Spleen (tissue), 7 donors: Measurements from ENCODE around the gene RANBP1.

ENCODE experiments used
- CTCF ChIP-seq, 11 experiments: fragments of 200-600 bp in 7 of 11; fragments of 450-650 bp in 4 of 11; sonication (generic) in 4 of 11; IDR thresholded peaks in 8 of 11; conservative IDR thresholded peaks in 3 of 11; 1 replicate in 7 of 11; 2 replicates in 4 of 11; pipeline versions ENCODE4 v1.4.0 to v1.8.0; 2016 to 2021; ENCODE audit warnings: antibody characterized with exemption in 11 of 11, inconsistent platforms in 4 of 11, mild to moderate bottlenecking in 1 of 11
- POLR2A ChIP-seq, 3 donors: fragments of 450-650 bp; IDR thresholded peaks; one replicate each; pipeline ENCODE4 v1.5.1; 2017; ENCODE audit warnings: antibody characterized with exemption in 3 of 3, mild to moderate bottlenecking in 1 of 3
- donor health status: DM: no; HTN: no; CAD: no; lungs with moderate emphysema.
- donor health status: DM: no; HTN: no; CAD: no.
- donor health status: DM: no; HTN: no; CAD: no.

GRCh38 chr22:20114506-20115475 is 1.1 kb upstream of the RANBP1 start:
- TF ChIP-seq CTCF (IDR thresholded peaks at IDR 0.05 in 8 of 11, conservative IDR thresholded peaks at IDR 0.05 in 3 of 11) (no peak), POLR2A (IDR thresholded peaks at IDR 0.05) (no peak)
